SU-DHL-6 (cell line): ENCODE results near the gene TXNL1.

ENCODE experiments used
- H2AFZ ChIP-seq: fragments of 200-600 bp; sonication (generic); 2 replicates; pipeline ENCODE4 v1.6.1; 2014; ENCODE audit warnings: low read depth, mild to moderate bottlenecking, moderate library complexity, mixed read lengths, antibody characterized with exemption, low read length; ENCODE audit not compliant: severe bottlenecking
- H3F3A ChIP-seq: fragments of 200-600 bp; shearing (Covaris generic); 2 replicates; pipeline ENCODE4 v1.6.0; 2016; ENCODE audit warnings: antibody characterized with exemption, mild to moderate bottlenecking; ENCODE audit not compliant: insufficient read depth
- H3K27ac ChIP-seq: fragments of 200-600 bp; sonication (generic); 2 replicates; pipeline ENCODE4 v1.5.1; 2016; ENCODE audit warnings: low read depth, mild to moderate bottlenecking, low read length, moderate library complexity, mixed read lengths
- H3K27me3 ChIP-seq: fragments of 200-600 bp; sonication (generic), shearing (Covaris generic); 2 replicates; pipeline ENCODE4 v1.6.0; 2014; ENCODE audit warnings: mild to moderate bottlenecking, low read length
- H3K36me3 ChIP-seq: fragments of 200-600 bp; sonication (generic); 2 replicates; pipeline ENCODE4 v1.6.1; 2014; ENCODE audit warnings: mild to moderate bottlenecking, low read length, mixed read lengths
- H3K4me2 ChIP-seq: fragments of 300-600, 200-600 bp; shearing (Covaris generic), sonication (generic); 2 replicates; pipeline ENCODE4 v1.6.0; 2014; ENCODE audit warnings: low read length, low read depth, mild to moderate bottlenecking; ENCODE audit not compliant: poor library complexity, severe bottlenecking
- H3K4me3 ChIP-seq: fragments of 200-600 bp; sonication (generic); 2 replicates; pipeline ENCODE4 v1.5.1; 2014; ENCODE audit warnings: antibody characterized with exemption, low read length, mild to moderate bottlenecking, mixed read lengths; ENCODE audit not compliant: insufficient read depth, poor library complexity, severe bottlenecking
- H3K79me2 ChIP-seq: fragments of 200-600 bp; sonication (generic); 2 replicates; pipeline ENCODE4 v1.6.1; 2014; ENCODE audit warnings: mild to moderate bottlenecking, low read length, moderate library complexity; ENCODE audit not compliant: insufficient read depth
- H3K9ac ChIP-seq: fragments of 200-600 bp; sonication (generic); 2 replicates; pipeline ENCODE4 v1.7.0; 2014; ENCODE audit warnings: mild to moderate bottlenecking, low read length
- H3K9me2 ChIP-seq: fragments of 200-600 bp; sonication (generic); replicated peaks from 2 replicates; pipeline ENCODE4 v1.6.1; 2014; ENCODE audit warnings: low read length; ENCODE audit not compliant: insufficient read depth
- H3K9me3 ChIP-seq: fragments of 200-600 bp; sonication (generic); 2 replicates; pipeline ENCODE4 v1.6.1; 2014; ENCODE audit warnings: low read length, mixed read lengths; ENCODE audit not compliant: insufficient read depth
- H4K20me1 ChIP-seq: fragments of 200-600 bp; sonication (generic); 2 replicates; pipeline ENCODE4 v1.6.1; 2014; ENCODE audit warnings: low read depth, mild to moderate bottlenecking, antibody characterized with exemption, low read length, moderate library complexity, mixed read lengths
- EZH2phosphoT487 ChIP-seq: fragments of 200-600 bp; sonication (generic), shearing (Covaris generic); conservative IDR thresholded peaks from 2 replicates; pipeline ENCODE4 v1.6.1; 2018; ENCODE audit warnings: mild to moderate bottlenecking, antibody characterized with exemption, low read length, moderate library complexity, mixed read lengths
- TF ChIP-seq, protein P1 (sequence below): fragments of 200-600 bp; sonication (generic); IDR thresholded peaks from one replicate; pipeline ENCODE4 v1.5.1; 2017; ENCODE audit warnings: antibody characterized with exemption, mild to moderate bottlenecking, low read length, moderate library complexity; ENCODE audit not compliant: insufficient read depth, poor library complexity, severe bottlenecking

TXNL1 gene

DNA sequence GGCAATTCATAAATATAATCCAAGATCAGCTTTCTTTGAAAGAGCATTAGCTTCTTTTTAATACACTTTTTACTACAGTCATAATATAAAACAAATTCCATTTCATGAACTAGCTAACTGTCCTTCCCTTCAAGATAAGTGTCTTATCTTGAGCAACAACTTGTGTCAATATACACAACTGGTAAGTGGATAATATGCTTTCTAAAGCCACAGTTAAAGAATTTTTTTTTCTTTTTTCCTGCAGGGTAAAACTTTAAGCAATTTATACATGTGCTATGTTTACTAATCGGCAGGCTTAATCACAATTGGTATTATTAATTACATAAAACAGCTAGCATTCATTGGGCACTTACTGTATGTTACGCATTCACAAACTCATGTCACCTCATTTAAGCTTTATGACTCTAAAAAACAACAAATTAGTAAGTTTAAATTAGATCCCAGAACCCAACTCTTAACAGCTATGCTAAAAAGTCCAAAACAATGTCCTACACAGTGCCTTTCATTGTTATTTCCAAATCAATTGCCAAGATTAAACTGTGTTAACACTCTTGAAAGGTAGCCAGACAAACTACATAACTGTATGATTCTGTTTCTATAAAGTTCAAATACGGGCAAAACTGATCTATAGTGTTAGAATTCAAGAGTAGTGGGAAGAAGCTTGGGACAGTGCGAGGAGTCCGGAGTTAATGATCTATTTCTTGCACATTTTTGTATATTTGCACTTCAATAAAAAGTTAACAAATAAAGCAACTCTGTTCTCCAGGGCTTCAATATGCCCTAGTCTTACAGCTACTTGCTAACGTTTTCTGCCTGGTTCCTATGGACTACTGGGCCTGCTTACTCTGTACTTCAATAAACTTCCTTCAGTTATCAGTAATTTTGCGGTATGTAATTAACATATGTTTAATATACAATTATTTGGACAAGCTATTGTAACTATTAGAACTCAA lies 6.0 kb downstream of the TXNL1 start:
- H3K79me2 ChIP-seq = peaks cover 100% of the 10 kb centered on the region
- H3K27me3 ChIP-seq = no peaks in the 10 kb centered on the region
- peaks cover 63% of the 10 kb centered on the region for H4K20me1 ChIP-seq
- no peak overlapping the region for H3K27ac ChIP-seq
- H3K36me3 ChIP-seq = peaks cover 31% of the 10 kb centered on the region; the same call in 1 of the 2 replicates
- no peak overlapping the region for H3K9ac ChIP-seq
- H3K9me3 ChIP-seq = no peaks in the 10 kb centered on the region
- H2AFZ ChIP-seq = no peak overlapping the region
- no peaks in the 10 kb centered on the region; the same call in 1 of the 2 replicates for H3F3A ChIP-seq
- TF ChIP-seq, protein P1, sequence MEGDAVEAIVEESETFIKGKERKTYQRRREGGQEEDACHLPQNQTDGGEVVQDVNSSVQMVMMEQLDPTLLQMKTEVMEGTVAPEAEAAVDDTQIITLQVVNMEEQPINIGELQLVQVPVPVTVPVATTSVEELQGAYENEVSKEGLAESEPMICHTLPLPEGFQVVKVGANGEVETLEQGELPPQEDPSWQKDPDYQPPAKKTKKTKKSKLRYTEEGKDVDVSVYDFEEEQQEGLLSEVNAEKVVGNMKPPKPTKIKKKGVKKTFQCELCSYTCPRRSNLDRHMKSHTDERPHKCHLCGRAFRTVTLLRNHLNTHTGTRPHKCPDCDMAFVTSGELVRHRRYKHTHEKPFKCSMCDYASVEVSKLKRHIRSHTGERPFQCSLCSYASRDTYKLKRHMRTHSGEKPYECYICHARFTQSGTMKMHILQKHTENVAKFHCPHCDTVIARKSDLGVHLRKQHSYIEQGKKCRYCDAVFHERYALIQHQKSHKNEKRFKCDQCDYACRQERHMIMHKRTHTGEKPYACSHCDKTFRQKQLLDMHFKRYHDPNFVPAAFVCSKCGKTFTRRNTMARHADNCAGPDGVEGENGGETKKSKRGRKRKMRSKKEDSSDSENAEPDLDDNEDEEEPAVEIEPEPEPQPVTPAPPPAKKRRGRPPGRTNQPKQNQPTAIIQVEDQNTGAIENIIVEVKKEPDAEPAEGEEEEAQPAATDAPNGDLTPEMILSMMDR = no peak
- TF ChIP-seq EZH2phosphoT487 = no peak
- H3K4me3 ChIP-seq = no peak overlapping the region
- no peak overlapping the region for H3K4me2 ChIP-seq
- no peaks in the 10 kb centered on the region for H3K9me2 ChIP-seq

DNA sequence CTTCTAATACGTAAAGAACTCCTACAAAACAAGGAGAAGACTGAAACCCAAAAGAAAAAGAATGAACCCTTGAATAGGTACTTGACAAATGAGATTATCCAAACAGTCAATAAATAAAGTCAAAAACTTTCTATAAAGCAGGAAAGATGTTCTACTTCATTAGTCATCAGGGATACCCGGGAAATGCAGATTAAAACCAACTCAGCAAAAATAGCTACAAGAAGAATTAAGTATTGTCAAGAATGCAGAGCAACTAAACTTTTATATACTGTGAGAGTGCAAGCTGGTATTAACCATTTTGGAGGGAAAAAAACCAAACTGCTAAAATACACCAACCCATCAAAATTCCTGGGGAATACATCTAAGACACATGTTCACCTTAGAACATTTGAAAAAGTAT lies 10.4 kb downstream of the TXNL1 start:
- H3K27me3 ChIP-seq = no peaks in the 10 kb centered on the region
- H3K36me3 ChIP-seq = peaks cover 49% of the 10 kb centered on the region; the same call in 1 of the 2 replicates
- TF ChIP-seq EZH2phosphoT487 = no peak
- TF ChIP-seq, protein P1 = no peak
- H2AFZ ChIP-seq = no peak overlapping the region
- H3K79me2 ChIP-seq = peaks cover 83% of the 10 kb centered on the region
- H3K4me3 ChIP-seq = no peak overlapping the region
- H3K27ac ChIP-seq = no peak overlapping the region
- H3K9me3 ChIP-seq = no peaks in the 10 kb centered on the region
- no peaks in the 10 kb centered on the region for H3K9me2 ChIP-seq
- H3K4me2 ChIP-seq = no peak overlapping the region
- H4K20me1 ChIP-seq = peaks cover 45% of the 10 kb centered on the region
- no peak overlapping the region for H3K9ac ChIP-seq
- H3F3A ChIP-seq = no peaks in the 10 kb centered on the region; the same call in 1 of the 2 replicates

DNA sequence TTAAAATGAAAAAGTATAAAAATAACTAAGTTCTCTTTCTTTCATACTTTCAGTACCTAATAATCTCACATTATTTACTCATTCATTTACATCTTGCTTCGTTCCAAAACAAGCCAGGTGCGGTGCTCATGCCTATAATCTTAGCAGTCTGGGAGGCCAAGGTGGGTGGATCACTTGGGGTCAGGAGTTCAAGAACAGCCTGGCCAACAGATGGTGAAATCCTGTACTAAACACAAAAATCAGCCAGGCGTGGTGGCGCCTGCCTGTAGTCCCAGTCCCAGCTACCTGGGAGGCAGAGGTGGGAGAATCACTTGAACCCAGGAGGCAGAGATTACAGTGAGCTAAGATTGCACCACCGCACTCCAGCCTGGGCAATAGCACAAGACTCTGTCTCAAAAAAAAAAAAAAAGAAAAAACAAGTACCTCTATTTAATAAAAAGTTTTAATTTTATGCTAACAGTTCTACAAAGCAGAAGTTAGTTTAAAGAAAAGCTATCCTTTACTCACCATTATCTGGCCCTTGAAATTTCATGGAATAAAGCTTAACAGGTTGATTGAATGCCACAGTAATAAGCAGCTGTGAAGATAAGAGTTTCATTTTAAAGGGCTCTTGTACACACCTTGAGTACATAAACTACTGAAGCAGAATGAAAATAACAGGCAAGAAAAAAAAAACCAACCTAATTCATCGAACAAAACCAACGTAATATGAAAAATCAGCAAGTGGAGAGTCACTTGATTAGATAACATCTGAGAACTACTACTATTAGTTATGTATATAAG lies 22.5 kb downstream of the TXNL1 start:
- Histone ChIP-seq H3K79me2 (no peaks in the 10 kb centered on the region), H3K9me2 (no peaks in the 10 kb centered on the region), H3K9ac (no peak overlapping the region), H3K27ac (no peak overlapping the region), H4K20me1 (no peaks in the 10 kb centered on the region), H3K27me3 (no peaks in the 10 kb centered on the region), H3K4me2 (no peak overlapping the region), H2AFZ (no peak overlapping the region), H3F3A (peaks cover 4% of the 10 kb centered on the region; the same call in 1 of the 2 replicates), H3K36me3 (peaks cover 73% of the 10 kb centered on the region), H3K4me3 (no peak overlapping the region), H3K9me3 (no peaks in the 10 kb centered on the region)
- TF ChIP-seq, protein P1 = no peak
- no peak for TF ChIP-seq EZH2phosphoT487
